K562 (cell line): ENCODE data around the gene SUPT5H. TPM values are rescaled to one million over a fixed set of nuclear protein-coding genes. Genes with fewer than 3 reads are reported as not detected.

ENCODE experiments used
- ATF2 ChIP-seq: sonication (generic); formaldehyde crosslinking; IDR thresholded peaks from 2 replicates; pipeline ENCODE4 v1.8.1; 2022; ENCODE audit warnings: missing genetic modification reagents
- EWSR1 ChIP-seq: fragments of 450-650 bp; IDR thresholded peaks from 2 replicates; pipeline ENCODE4 v1.6.1; 2018; ENCODE audit warnings: borderline replicate concordance, mild to moderate bottlenecking, low read depth, moderate library complexity; ENCODE audit not compliant: partially characterized antibody
- FOXM1 ChIP-seq, 2 experiments: fragments of 450-650 bp in 1 of 2; sonication (generic) in 1 of 2; formaldehyde crosslinking in 1 of 2; IDR thresholded peaks; 2 replicates each; pipeline versions ENCODE4 v1.6.1 to v1.9.0; 2017 to 2022; ENCODE audit warnings: low read depth in 2 of 2, mild to moderate bottlenecking in 2 of 2, missing genetic modification reagents in 1 of 2, moderate library complexity in 1 of 2
- GTF3C2 ChIP-seq: IDR thresholded peaks from 3 replicates; pipeline ENCODE4 v1.6.1; 2011; ENCODE audit warnings: borderline replicate concordance, mild to moderate bottlenecking, moderate library complexity; ENCODE audit not compliant: insufficient read length; ENCODE audit errors: extremely low read depth
- MEF2A ChIP-seq: IDR thresholded peaks from 2 replicates; pipeline ENCODE4 v1.6.1; 2011; ENCODE audit warnings: low read depth, mild to moderate bottlenecking, low read length, moderate library complexity; ENCODE audit not compliant: control insufficient read depth
- MTA1 ChIP-seq: fragments of 450-650 bp; IDR thresholded peaks from 2 replicates; pipeline ENCODE4 v1.6.1; 2017; ENCODE audit warnings: borderline replicate concordance
- POU5F1 ChIP-seq: fragments of 150-350 bp; IDR thresholded peaks from 2 replicates; pipeline ENCODE4 v1.6.1; 2014; ENCODE audit warnings: borderline replicate concordance, low read length, low read depth, mild to moderate bottlenecking; ENCODE audit not compliant: partially characterized antibody
- PTRF ChIP-seq: fragments of 450-650 bp; IDR thresholded peaks from 2 replicates; pipeline ENCODE4 v1.6.1; 2016; ENCODE audit warnings: mild to moderate bottlenecking, missing genetic modification characterization, missing compliant biosample characterization
- RBM15 ChIP-seq: fragments of 200-400 bp; formaldehyde crosslinking; IDR thresholded peaks from 2 replicates; pipeline ENCODE4 v1.6.1; 2018; ENCODE audit warnings: mild to moderate bottlenecking, low read length, moderate library complexity; ENCODE audit not compliant: insufficient read depth
- RHOXF2B ChIP-seq: fragments of 250-450 bp; sonication (Bioruptor Pico); conservative IDR thresholded peaks from 2 replicates; pipeline ENCODE4 v1.5.1; 2021
- SAFB ChIP-seq: fragments of 200-400 bp; formaldehyde crosslinking; IDR thresholded peaks from 2 replicates; pipeline ENCODE4 v1.6.1; 2017; ENCODE audit warnings: low read depth, low read length, borderline replicate concordance
- TARDBP ChIP-seq: fragments of 450-650 bp; IDR thresholded peaks from 2 replicates; pipeline ENCODE4 v1.6.1; 2016
- TFAM ChIP-seq: fragments of 250-450 bp; sonication (Bioruptor Pico); conservative IDR thresholded peaks from 2 replicates; pipeline ENCODE4 v1.5.0; 2021; ENCODE audit warnings: mild to moderate bottlenecking, moderate library complexity
- TOE1 ChIP-seq, 2 experiments: fragments of 450-650 bp in 1 of 2; sonication (generic) in 1 of 2; formaldehyde crosslinking in 1 of 2; IDR thresholded peaks; 2 replicates each; pipeline versions ENCODE4 v1.7.1 to v1.8.0; 2016 to 2022; ENCODE audit warnings: borderline replicate concordance in 2 of 2, mild to moderate bottlenecking in 2 of 2, antibody characterized with exemption in 1 of 2, inconsistent platforms in 1 of 2, low read depth in 1 of 2, missing genetic modification reagents in 1 of 2, moderate library complexity in 1 of 2
- VEZF1 ChIP-seq: fragments of 200-800 bp; sonication (Bioruptor generic); IDR thresholded peaks from 2 replicates; pipeline ENCODE4 v1.6.1; 2017; ENCODE audit warnings: missing genetic modification characterization, missing compliant biosample characterization
- ZBTB17 ChIP-seq: fragments of 450-650 bp; formaldehyde crosslinking; IDR thresholded peaks from 2 replicates; pipeline ENCODE4 v1.4.0; 2020; ENCODE audit warnings: mild to moderate bottlenecking
- ZNF12 ChIP-seq: sonication (generic); formaldehyde crosslinking; IDR thresholded peaks from 2 replicates; pipeline ENCODE4 v1.4.0; 2020; ENCODE audit warnings: mild to moderate bottlenecking, missing genetic modification reagents
- ZNF146 ChIP-seq: IDR thresholded peaks from one replicate; pipeline ENCODE4 v1.6.1; 2018; ENCODE audit warnings: missing compliant biosample characterization; ENCODE audit not compliant: unreplicated experiment
- ZNF174 ChIP-seq: fragments of 250-450 bp; sonication (Bioruptor Pico); IDR thresholded peaks from 2 replicates; pipeline ENCODE4 v1.4.0; 2020; ENCODE audit warnings: mild to moderate bottlenecking
- ZNF184 ChIP-seq: sonication (generic); formaldehyde crosslinking; IDR thresholded peaks from 2 replicates; pipeline ENCODE4 v1.5.0; 2020; ENCODE audit warnings: missing genetic modification reagents
- ZNF766 ChIP-seq: fragments of 200-800 bp; sonication (Bioruptor generic); conservative IDR thresholded peaks from 2 replicates; pipeline ENCODE4 v1.6.1; 2016; ENCODE audit warnings: missing genetic modification characterization, missing compliant biosample characterization
- polyA plus RNA-seq, 8 experiments: library from polyadenylated mRNA; depleted of rRNA in 4 of 8; stranded (reverse) in 5 of 8; unstranded in 3 of 8; fragments of >200 nt; fragmentation: Nextera tagmentation in 2 of 8; fragmentation: Illumina TruSeq in 1 of 8; extraction: Ambion mirVana in 2 of 8; extraction: Trizol in 1 of 8; gene quantifications; 2 replicates each; pipeline versions ENCODE4 v1.2.1 to v1.2.3, GENCODE V29; 2011 to 2014; ENCODE audit warnings: inconsistent platforms in 1 of 8, missing spikeins in 1 of 8
- total RNA-seq, 7 experiments: library from RNA; depleted of rRNA in 6 of 7; stranded (reverse); fragments of >200 nt in 6 of 7; fragmentation: Illumina TruSeq in 2 of 7; extraction: Trizol in 2 of 7; gene quantifications; 2 replicates each; pipeline versions ENCODE4 v1.2.1 to v1.2.3, GENCODE V29; 2011 to 2021; ENCODE audit warnings: low replicate concordance in 1 of 7

Gene SUPT5H
- total and polyA plus RNA-seq, 9 of the 15 experiments (the other 6 are each of a cell fraction or from before 2014, with no cell fraction given): 13.3 to 85.9 (median 35.9) TPM

- TF ChIP-seq TARDBP (peak; percentile 61; the same call in 1 of the 2 replicates), RBM15 (no peak), SAFB (peak; percentile 90), GTF3C2 (no peak), ZBTB17 (CRISPR knock-in tag) (peak; percentile 97), MTA1 (peak; percentile 78; the same call in 1 of the 2 replicates), VEZF1 (CRISPR knock-in tag) (peak; percentile 86), MEF2A (peak; percentile 91), ZNF12 (CRISPR knock-in tag) (no peak), ZNF184 (CRISPR knock-in tag) (no peak), POU5F1 (no peak), ZNF174 (no peak), ZNF766 (CRISPR knock-in tag) (peak; percentile 17; the same call in 1 of the 2 replicates), ZNF146 (CRISPR knock-in tag) (no peak), PTRF (tag) (no peak), TFAM (CRISPR knock-in tag) (no peak), FOXM1 (IDR thresholded peaks at IDR 0.05; ENCODE audit: low read depth) (no peak), FOXM1 (CRISPR knock-in tag; IDR thresholded peaks at IDR 0.05; ENCODE audit: low read depth) (no peak), EWSR1 (no peak), TOE1 (IDR thresholded peaks at IDR 0.05; ENCODE audit: borderline replicate concordance) (peak; percentile 58; the same call in 1 of the 2 replicates), TOE1 (CRISPR knock-in tag; IDR thresholded peaks at IDR 0.05; ENCODE audit: borderline replicate concordance, low read depth) (no peak), RHOXF2B (CRISPR knock-in tag) (0 out of 2 replicates have a peak, but pooled peaks have one; percentile 41), ATF2 (CRISPR knock-in tag) (no peak)
Observed at GRCh38 chr19:39402346-39403300, 42.8 kb upstream of the SUPT5H start (continued).
